Liver (tissue), 9 donors: ENCODE measurements around the gene THEMIS. TPM values are rescaled to one million over a fixed set of nuclear protein-coding genes. Genes with fewer than 3 reads are reported as not detected.

Experiments
- DNase-seq: peaks from one replicate; pipeline ENCODE4 v3.0.0-alpha.2; 2017; ENCODE audit warnings: low spot score
- H3K27ac ChIP-seq, 2 donors: one replicate each; pipeline ENCODE4 v1.7.0; 2013; ENCODE audit warnings: inconsistent platforms in 2 of 2, low read length in 2 of 2, control low read depth in 1 of 2, low read depth in 1 of 2, mild to moderate bottlenecking in 1 of 2
- H3K27me3 ChIP-seq, 4 donors: one replicate each; pipeline versions ENCODE4 v1.6.1 to v1.7.0; 2013; ENCODE audit warnings: low read length in 3 of 4, inconsistent platforms in 1 of 4, mild to moderate bottlenecking in 1 of 4, moderate library complexity in 1 of 4; ENCODE audit not compliant: control insufficient read depth in 4 of 4, insufficient read depth in 4 of 4
- H3K36me3 ChIP-seq, 4 donors: one replicate each; pipeline versions ENCODE4 v1.6.1 to v1.7.0; 2013; ENCODE audit warnings: low read length in 3 of 4, mild to moderate bottlenecking in 3 of 4, low read depth in 1 of 4, moderate library complexity in 1 of 4; ENCODE audit not compliant: control insufficient read depth in 4 of 4, insufficient read depth in 3 of 4
- H3K4me1 ChIP-seq, 4 donors: one replicate each; pipeline versions ENCODE4 v1.6.1 to v1.7.0; 2013; ENCODE audit warnings: low read length in 3 of 4, mild to moderate bottlenecking in 3 of 4, moderate library complexity in 1 of 4; ENCODE audit not compliant: control insufficient read depth in 4 of 4, insufficient read depth in 4 of 4
- H3K4me3 ChIP-seq, 3 donors: one replicate each; pipeline versions ENCODE4 v1.6.1 to v1.7.0; 2013; ENCODE audit warnings: low read length in 3 of 3, control low read depth in 1 of 3, low read depth in 1 of 3, mild to moderate bottlenecking in 1 of 3
- H3K9ac ChIP-seq, 2 donors: one replicate each; pipeline ENCODE4 v1.7.0; 2013; ENCODE audit warnings: low read length in 2 of 2, mild to moderate bottlenecking in 2 of 2, moderate library complexity in 2 of 2, control low read depth in 1 of 2, low read depth in 1 of 2
- H3K9me3 ChIP-seq, 4 donors: one replicate each; pipeline versions ENCODE4 v1.6.1 to v1.7.0; 2013; ENCODE audit warnings: low read length in 3 of 4; ENCODE audit not compliant: control insufficient read depth in 4 of 4
- CTCF ChIP-seq: fragments of 150-350 bp; IDR thresholded peaks from 2 replicates; pipeline ENCODE4 v1.5.1; 2017; ENCODE audit warnings: improper control_type of control experiment, low read depth, low read length; ENCODE audit not compliant: missing input control
- EGR1 ChIP-seq, 2 donors: IDR thresholded peaks; 2 replicates each; pipeline ENCODE4 v1.6.1; 2016 to 2018; ENCODE audit warnings: antibody characterized with exemption in 2 of 2, low read depth in 2 of 2
- GABPA ChIP-seq, 2 donors: IDR thresholded peaks in 1 of 2; conservative IDR thresholded peaks in 1 of 2; 2 replicates each; pipeline ENCODE4 v1.6.1; 2016; ENCODE audit warnings: antibody characterized with exemption in 2 of 2, mild to moderate bottlenecking in 1 of 2, moderate library complexity in 1 of 2
- HNF4A ChIP-seq, 2 donors: conservative IDR thresholded peaks; 2 replicates each; pipeline ENCODE4 v1.6.1; 2016; ENCODE audit warnings: antibody characterized with exemption in 2 of 2, mild to moderate bottlenecking in 2 of 2
- HNF4G ChIP-seq: IDR thresholded peaks from 2 replicates; pipeline ENCODE4 v1.6.1; 2016; ENCODE audit warnings: antibody characterized with exemption
- JUND ChIP-seq, 2 donors: IDR thresholded peaks; 2 replicates each; pipeline ENCODE4 v1.6.1; 2016; ENCODE audit warnings: antibody characterized with exemption in 2 of 2
- NR2F2 ChIP-seq: IDR thresholded peaks from 2 replicates; pipeline ENCODE4 v1.6.1; 2016; ENCODE audit warnings: antibody characterized with exemption
- REST ChIP-seq: IDR thresholded peaks from 2 replicates; pipeline ENCODE4 v1.6.1; 2016; ENCODE audit warnings: antibody characterized with exemption, mild to moderate bottlenecking
- RXRA ChIP-seq, 2 donors: IDR thresholded peaks; 2 replicates each; pipeline ENCODE4 v1.6.1; 2017 to 2018; ENCODE audit warnings: antibody characterized with exemption in 2 of 2, mild to moderate bottlenecking in 1 of 2
- SP1 ChIP-seq: IDR thresholded peaks from 2 replicates; pipeline ENCODE4 v1.6.1; 2018; ENCODE audit warnings: antibody characterized with exemption, mild to moderate bottlenecking
- ZBTB33 ChIP-seq: IDR thresholded peaks from 2 replicates; pipeline ENCODE4 v1.6.1; 2016; ENCODE audit warnings: antibody characterized with exemption
- WGBS: extraction: QIAGEN DNeasy Blood & Tissue Kit; methylation state at CpG from one replicate; pipeline ENCODE4 v1.1.7; 2013; 5-methylcytosine and 5-hydroxymethylcytosine counted together
- polyA plus RNA-seq, 2 donors: library from polyadenylated mRNA; stranded (reverse) in 1 of 2; unstranded in 1 of 2; fragments of 200-250 nt in 1 of 2; fragments of >200 nt in 1 of 2; fragmentation: Nextera tagmentation in 1 of 2; extraction: Ambion mirVana in 1 of 2; gene quantifications; one replicate each; pipeline versions ENCODE4 v1.2.1 to v1.2.3, GENCODE V29; 2013 to 2015
- total RNA-seq, 2 donors: library from RNA; depleted of rRNA; stranded (reverse); fragments of >200 nt; gene quantifications; one replicate each; pipeline ENCODE4 v1.2.3, GENCODE V29; 2014
- donor health status: healthy.
- donor health status: healthy.
- donor health status: healthy.
- donor health status: healthy.
- donor health status: healthy.

The THEMIS gene
- total and polyA plus RNA-seq, 4 donors = 0.05 to 0.59 (median 0.21) TPM

- 72% methylated on average over 7 of the region's 7 CpGs for WGBS
- DNase-seq = no peak
- no peaks in the 10 kb centered on the region for H3K9me3 ChIP-seq
- no peak overlapping the region for H3K4me3 ChIP-seq
- no peaks in the 10 kb centered on the region for H3K27me3 ChIP-seq
- H3K27ac ChIP-seq = no peak overlapping the region
- no peaks in the 10 kb centered on the region for H3K4me1 ChIP-seq
- H3K36me3 ChIP-seq = no peaks in the 10 kb centered on the region
- no peak overlapping the region for H3K9ac ChIP-seq
- TF ChIP-seq EGR1 (IDR thresholded peaks at IDR 0.05; ENCODE audit: low read depth in 2 of 2) (no peak), HNF4A (conservative IDR thresholded peaks at IDR 0.05) (no peak), GABPA (IDR thresholded peaks at IDR 0.05 in 1 of 2, conservative IDR thresholded peaks at IDR 0.05 in 1 of 2) (no peak), RXRA (IDR thresholded peaks at IDR 0.05) (peak in 1 of 2 donors; percentile 14), HNF4G (no peak), REST (no peak)
These were observed 66.7 kb downstream of the THEMIS start for GRCh38 chr6:127834136-127834535.

GRCh38 chr6:127833336-127833735, 67.5 kb downstream of the THEMIS start:
- DNase-seq = no peak
- Histone ChIP-seq H3K36me3 (no peaks in the 10 kb centered on the region), H3K4me1 (no peaks in the 10 kb centered on the region), H3K9ac (no peak overlapping the region), H3K9me3 (no peaks in the 10 kb centered on the region), H3K4me3 (no peak overlapping the region), H3K27ac (no peak overlapping the region), H3K27me3 (no peaks in the 10 kb centered on the region)
- TF ChIP-seq JUND (IDR thresholded peaks at IDR 0.05) = no peak
- TF ChIP-seq RXRA (IDR thresholded peaks at IDR 0.05) = no peak
- no peak for TF ChIP-seq SP1
- TF ChIP-seq GABPA (IDR thresholded peaks at IDR 0.05 in 1 of 2, conservative IDR thresholded peaks at IDR 0.05 in 1 of 2) = no peak
- TF ChIP-seq EGR1 (IDR thresholded peaks at IDR 0.05; ENCODE audit: low read depth in 2 of 2) = no peak
- TF ChIP-seq REST = no peak
- no peak for TF ChIP-seq NR2F2
- TF ChIP-seq ZBTB33 = no peak
- TF ChIP-seq CTCF = no peak
